ENCODE results near the gene EXOC7. TPM values are rescaled to one million over a fixed set of nuclear protein-coding genes. Genes with fewer than 3 reads are reported as not detected.
"Not testable (repeated sequence)": the region's sequence is repeated elsewhere in the genome, so short reads cannot be mapped to it uniquely, and the experiment has no call there.

The EXOC7 gene
- total RNA-seq, 1 donor from 2014 or later: 51.3 TPM

DNA sequence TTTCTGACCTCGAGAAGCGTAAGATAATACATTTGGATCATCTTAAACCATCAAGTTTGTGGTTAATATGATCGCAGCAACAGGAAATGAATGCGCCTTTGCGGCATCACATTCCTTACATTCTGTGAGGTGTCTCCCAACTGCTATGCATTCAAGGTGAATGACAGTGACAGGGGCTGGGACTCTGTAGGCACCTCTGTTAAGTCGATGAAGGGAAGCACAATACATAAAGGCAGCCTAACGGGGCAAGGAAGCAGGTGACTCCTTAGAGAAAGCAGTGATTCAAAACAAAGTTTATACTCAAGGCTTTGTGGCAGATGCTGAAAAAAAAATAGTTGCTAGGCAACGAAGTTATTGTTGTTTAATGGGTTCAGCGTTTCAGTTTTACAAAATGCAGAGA lies 54.9 kb downstream of the EXOC7 start:
- DNase-seq (ENCODE audit: low spot score) (no peak), ATAC-seq (no peak)

GRCh38 chr17:76048025-76048605 lies 55.5 kb downstream of the EXOC7 start:
- DNase-seq (ENCODE audit: low spot score): no peak

GRCh38 chr17:76046064-76046463 lies 57.5 kb downstream of the EXOC7 start:
- ATAC-seq (no peak), DNase-seq (ENCODE audit: low spot score) (no peak)

More at GRCh38 chr17:76048025-76048605, 55.5 kb downstream of the EXOC7 start:
- ATAC-seq: no peak

DNA sequence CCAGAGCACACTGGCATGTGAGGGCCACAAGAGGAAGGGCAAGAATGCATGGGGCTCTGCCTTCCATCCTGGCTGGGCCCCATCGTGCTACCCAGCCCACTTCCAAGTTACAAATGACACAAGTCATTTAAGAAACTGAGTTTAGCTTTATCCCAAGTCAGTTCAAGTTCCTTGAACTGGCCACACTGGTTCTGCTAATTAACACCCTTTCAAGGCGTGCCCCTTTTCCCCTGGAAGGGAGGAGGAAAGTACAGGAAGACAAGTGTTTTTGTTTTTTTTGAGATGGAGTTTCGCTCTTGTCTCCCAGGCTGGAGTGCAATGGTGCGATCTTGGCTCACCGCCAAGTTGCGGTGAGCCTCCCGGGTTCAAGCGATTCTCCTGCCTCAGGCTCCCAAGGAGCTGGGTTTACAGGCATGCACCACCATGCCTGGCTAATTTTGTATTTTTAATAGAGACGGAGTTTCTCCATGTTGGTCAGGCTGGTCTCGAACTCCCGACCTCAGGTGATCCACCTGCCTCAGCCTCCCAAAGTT lies 59.0 kb downstream of the EXOC7 start:
- not testable (repeated sequence) for ATAC-seq; DNase-seq (ENCODE audit: low spot score)

DNA sequence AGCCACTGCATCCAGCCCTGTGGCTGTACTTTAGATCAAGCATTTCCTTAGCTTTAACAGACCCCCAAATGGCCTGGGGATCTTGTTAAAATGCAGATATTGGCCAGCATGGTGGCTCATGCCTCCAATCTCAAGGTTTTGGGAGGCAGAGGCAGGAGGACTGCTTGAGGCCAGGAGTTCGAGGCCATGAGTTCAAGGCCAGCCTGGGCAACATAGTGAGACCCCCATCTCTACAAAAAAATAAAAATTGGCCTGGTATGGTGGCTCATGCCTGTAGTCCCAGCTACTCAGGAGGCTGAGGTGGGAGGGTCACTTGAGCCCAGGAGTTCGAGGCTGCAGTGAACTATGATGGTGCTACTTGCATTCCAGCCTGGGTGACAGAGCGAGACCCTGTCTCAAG lies 60.7 kb downstream of the EXOC7 start:
- not testable (repeated sequence) for DNase-seq (ENCODE audit: low spot score); ATAC-seq

- no peak for DNase-seq (ENCODE audit: low spot score)
- ATAC-seq: no peak
Observed at GRCh38 chr17:76040376-76040775, 63.2 kb downstream of the EXOC7 start.

DNA sequence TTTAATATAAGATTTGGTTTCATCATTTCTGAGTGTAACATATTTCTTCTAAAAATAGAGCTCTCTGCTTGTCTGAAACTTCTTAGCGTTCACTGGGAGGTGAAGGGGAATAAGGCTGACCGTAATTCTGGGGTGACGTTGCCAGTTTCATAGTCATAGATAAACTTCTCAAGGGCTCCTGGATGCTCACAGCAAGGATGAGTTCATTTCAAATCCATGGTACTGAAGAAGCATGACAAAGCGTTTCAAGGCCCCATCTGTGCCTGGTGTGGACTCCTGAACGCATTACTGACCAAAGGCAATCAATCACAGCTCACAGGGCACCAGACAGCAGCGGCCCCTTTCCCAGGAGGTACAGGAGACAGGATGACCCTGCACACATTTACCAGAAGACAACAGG lies 64.5 kb downstream of the EXOC7 start:
- ATAC-seq (no peak), DNase-seq (ENCODE audit: low spot score) (no peak)

DNA sequence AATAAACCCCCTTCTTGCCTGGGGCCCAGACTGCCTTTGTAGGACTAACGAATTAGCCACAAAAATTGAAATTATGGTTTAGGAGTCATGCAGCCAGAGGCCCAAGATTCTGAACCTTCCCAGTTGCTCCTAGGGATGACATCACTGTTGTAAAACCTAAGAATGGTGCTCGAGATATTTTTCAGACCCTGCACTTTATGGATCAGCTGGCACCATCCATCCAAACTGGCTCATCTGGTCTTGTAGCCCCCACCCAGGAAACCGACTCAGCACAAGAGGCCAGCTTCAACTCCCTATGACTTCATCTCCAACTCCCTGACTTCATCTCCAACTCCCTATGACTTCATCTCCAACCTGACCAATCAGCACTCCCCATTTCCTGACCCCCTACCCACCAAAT lies 65.5 kb downstream of the EXOC7 start:
- no peak for DNase-seq (ENCODE audit: low spot score)
- no peak for ATAC-seq

DNA sequence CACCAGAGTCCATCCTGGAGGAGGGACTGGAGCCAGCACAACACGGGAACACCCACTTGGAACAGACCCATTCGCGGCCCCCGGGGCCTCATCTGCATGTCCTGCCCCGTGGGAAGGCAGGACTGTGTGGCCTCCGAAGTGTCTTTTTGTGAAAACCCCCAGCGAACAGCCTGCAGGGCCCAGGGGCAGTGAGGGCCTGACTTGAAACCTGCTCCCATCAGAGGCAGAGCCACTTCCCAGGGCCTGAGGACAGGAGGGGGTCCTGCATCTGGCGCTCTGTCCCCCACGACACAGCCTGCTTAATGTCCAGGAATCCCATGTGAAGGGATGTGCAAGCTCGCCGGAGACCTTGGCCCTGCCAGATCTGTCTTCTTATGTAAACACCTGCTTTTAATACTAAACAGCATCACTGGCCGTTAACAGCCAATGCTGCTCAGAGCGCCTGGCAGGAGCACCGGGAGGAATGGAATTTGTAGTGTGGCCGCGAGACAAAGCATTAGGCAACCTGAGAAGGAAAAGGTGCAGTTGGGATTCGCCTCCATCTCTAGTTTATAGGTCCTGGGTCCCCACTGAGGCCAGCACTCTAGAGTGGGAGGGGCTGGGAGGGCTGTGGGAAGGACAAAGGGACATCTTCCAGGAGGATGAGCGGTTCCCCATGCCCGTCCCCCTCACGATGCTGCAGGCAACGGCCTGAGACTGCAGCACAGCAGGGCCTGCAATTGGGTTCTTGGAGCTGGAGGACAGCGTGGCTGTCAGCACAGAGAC lies 66.9 kb downstream of the EXOC7 start:
- DNase-seq (ENCODE audit: low spot score): no peak

DNA sequence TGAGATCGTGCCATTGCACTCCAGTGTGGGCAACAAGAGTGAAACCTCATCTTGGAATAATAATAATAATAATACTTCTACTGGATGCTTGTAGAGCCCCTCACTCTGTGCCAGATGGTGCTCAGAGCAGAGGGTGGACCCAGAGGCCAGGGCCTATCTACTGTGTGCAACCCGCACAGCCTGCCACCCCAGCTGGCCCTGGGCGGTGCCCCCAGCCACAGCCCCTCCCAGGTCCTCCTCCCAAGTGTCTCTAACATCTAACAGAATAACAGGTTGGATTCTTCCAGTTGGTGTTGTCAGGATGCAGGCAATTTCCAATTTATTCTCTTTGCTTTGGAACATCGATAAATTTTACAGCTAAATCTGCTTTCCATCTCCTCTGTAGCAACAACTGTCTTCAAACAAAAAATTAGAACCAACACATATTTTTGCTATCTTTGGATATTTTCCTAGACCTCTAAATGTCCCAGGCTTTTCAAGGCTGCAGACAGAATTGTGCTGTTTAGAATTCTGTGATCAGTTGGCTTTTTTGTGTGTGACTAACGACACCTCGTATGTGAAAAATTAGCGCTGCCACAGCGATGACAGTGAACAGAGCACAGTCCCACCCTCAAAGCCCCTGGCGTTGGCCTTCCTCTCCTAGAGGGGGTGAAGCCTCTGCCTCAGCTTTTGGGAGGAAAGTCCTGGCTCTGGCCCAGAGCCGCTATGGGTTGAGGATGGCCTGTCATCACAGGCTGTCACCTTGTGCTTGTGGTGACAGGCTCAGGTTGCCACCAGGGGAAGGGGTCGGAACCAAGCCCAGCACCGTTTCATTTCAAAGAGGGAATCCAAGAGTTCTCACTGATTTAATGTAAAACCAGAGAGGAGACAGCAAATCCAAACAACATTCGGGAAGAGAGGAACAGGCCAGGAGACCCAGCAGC lies 68.9 kb downstream of the EXOC7 start:
- ATAC-seq: no peak
- DNase-seq (ENCODE audit: low spot score): no peak

More for the DNA sequence above, 66.9 kb downstream of the EXOC7 start:
- ATAC-seq: peak; percentile 81

DNA sequence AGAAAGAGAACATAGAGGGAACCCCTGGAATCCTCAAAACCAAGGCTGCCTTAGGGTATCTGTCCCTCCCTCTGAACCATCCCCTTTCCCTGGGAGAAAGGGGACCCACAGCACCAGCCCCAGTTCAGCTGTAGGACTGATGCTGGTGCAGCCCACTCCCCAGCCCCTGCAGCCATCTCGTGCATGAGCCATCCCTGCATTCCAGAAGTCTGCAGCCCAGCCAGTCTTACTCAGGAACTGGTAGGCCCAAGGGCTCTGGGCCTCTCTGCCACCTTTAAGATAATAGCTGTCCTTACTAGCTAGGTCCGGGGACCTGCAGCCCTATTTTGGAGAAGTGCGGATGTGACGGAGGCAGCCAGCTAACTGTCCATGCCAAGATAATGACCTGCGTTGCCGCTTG lies 70.4 kb downstream of the EXOC7 start:
- ATAC-seq: no peak
- no peak for DNase-seq (ENCODE audit: low spot score)

- ATAC-seq (no peak), DNase-seq (ENCODE audit: low spot score) (no peak)
Observed at GRCh38 chr17:76032780-76033108, 70.8 kb downstream of the EXOC7 start.

DNA sequence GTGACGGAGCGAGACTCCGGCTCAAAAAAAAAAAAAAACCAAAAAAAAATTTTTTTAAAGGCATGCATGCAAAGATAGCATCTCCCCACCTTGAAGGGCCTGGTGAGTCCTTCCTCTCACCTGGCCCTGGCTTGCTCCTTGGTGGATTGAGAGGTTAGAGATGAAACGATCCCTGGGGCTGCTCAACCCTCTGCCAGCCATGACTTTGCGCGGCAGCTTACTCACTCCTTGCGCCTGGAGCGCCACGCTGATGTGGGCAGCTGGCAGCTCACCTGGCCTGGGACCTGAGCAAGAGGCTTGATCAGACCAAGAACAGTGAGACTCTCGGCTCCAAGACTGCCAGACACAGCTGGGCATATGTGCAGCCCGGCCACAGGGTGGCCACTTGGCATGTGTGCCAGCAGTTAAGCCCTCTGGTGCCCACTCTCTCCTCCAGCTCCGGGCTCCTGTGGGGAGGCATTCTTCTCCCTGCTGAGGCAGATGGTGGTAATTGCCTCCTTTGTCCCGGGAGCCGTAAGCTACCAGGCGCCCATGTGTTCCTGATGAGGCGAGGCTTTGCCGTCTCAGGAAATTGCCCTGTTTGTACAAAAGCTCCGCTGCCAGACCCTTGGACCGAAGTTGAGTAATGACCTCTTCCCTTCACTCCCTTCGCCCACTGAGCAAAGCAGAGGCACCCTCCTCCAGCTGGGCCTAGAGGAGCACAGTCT lies 71.4 kb downstream of the EXOC7 start:
- ATAC-seq (peak; percentile 7), DNase-seq (ENCODE audit: low spot score) (no peak)

Other genes with a start within 250 kb of the EXOC7 start
- gene WBP2, start 248.5 kb downstream of the EXOC7 start, total RNA-seq: 68.3 TPM
- gene TRIM47, start 225.2 kb downstream of the EXOC7 start, total RNA-seq: 24.3 TPM
- 9.8 TPM for gene TRIM65, start 206.8 kb downstream of the EXOC7 start, total RNA-seq
- 82.4 TPM for gene MRPL38, start 198.9 kb downstream of the EXOC7 start, total RNA-seq
- 3.4 TPM for gene FBF1, start 162.7 kb downstream of the EXOC7 start, total RNA-seq
- gene ACOX1, start 124.6 kb downstream of the EXOC7 start, total RNA-seq: 199 TPM
- gene TEN1, start 124.5 kb downstream of the EXOC7 start, total RNA-seq: 14.1 TPM
- 3.6 TPM for gene CDK3, start 102.9 kb downstream of the EXOC7 start, total RNA-seq
- gene EVPL, start 76.5 kb downstream of the EXOC7 start, total RNA-seq: 0.53 TPM
- 30.8 TPM for gene SRP68, start 31.3 kb downstream of the EXOC7 start, total RNA-seq
- gene GALR2, start 29.0 kb downstream of the EXOC7 start, total RNA-seq: not detected
- not detected for gene ZACN, start 24.6 kb downstream of the EXOC7 start, total RNA-seq
- 0.08 TPM for gene FOXJ1, start 37.5 kb upstream of the EXOC7 start, total RNA-seq
- 12.4 TPM for gene RNF157, start 136.7 kb upstream of the EXOC7 start, total RNA-seq
- gene UBALD2, start 161.6 kb upstream of the EXOC7 start, total RNA-seq: 23.8 TPM
- gene QRICH2, start 204.5 kb upstream of the EXOC7 start, total RNA-seq: 2.6 TPM

Data from left lobe of liver (tissue), 2 donors.